NCI-H82 treated with DMSO at 0.1 percent for 48 hours (cell line): Measurements from ENCODE around the gene PAQR9.

ENCODE experiments used
- DNase-seq: peaks from one replicate; lab custom pipeline; 2025; ENCODE audit not compliant: unreplicated experiment; lab: John Stamatoyannopoulos, UW

The PAQR9 gene

DNA sequence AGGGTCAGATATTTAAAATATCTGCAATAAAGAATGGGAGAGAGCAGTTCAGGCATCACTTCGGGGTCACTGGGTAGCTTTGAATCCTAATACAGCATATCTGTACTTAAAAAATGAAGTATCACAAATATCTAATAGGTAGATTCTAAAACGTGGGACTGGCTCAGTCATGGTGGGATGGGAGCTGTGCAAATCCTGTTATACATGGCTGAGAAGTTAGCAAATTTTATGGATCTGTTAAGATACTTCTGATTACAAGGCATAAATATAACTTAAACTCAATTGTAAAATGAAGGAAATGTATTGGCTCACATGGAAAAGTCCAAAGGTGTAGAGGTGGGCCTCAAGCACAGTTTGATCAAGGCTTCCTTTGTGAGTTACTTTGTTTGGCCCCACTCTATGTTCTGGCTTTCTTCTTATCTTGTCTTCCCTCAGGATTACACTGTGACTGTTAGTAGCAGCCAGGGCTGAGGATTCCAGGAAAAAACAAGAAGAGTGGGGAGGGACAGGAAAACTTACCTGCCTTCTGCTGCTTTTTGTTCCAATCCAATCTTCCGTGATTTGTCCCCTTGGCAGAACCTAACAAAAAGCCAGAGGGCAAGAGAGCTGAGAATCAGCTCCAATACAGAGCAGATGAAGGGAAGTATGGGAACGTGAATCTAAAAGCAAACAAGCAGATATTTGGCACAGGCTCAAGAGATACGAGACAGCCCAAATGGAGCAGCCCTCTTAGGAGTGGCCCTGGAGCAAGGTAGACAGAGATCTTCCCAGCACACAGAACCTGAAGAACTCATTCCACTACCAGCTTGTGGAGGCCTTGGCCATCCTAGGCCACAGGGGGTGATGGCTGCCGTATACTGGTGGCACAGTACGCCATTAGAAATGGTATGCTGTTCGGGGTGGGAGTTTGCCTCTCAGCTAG lies 10.9 kb downstream of the PAQR9 start:
- DNase-seq: no peak

DNA sequence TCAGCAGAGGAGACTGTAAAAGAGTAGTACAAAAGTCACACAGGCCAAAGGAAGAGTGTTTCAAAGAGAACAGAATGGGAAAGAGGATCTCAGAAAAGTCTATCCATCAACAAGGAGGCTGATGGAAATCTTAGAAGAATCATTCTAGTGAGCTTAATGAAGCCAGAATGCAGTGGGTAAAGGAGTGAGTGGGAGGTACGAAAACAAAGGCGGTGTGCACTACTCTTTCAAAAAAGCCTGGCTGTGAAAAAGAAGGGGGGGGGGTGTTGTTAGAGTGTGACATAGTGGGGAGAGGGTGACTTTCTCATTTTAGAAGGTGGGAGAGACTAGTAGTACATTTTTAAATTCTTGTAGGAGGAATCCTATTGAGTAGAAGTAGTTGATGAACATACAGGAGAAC lies 11.7 kb downstream of the PAQR9 start:
- DNase-seq: no peak

DNA sequence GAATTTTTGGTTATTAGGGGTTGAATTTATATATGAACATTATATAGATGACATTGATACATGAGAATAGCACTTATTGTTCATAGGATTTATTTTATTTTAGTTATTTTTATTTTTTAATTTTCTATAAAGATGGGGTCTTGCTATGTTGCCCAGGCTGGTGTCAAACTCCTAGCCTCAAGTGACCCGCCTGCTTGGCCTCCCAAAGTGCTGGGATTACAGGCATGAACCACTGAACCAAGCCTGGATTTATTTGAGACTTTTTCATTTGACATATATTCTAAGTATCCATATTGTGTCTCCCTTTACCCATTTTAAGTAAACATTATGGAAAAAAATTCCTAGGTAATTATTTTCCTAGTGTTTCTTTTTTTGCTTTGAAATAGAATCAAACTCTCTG lies 12.5 kb downstream of the PAQR9 start:
- DNase-seq: no peak

DNA sequence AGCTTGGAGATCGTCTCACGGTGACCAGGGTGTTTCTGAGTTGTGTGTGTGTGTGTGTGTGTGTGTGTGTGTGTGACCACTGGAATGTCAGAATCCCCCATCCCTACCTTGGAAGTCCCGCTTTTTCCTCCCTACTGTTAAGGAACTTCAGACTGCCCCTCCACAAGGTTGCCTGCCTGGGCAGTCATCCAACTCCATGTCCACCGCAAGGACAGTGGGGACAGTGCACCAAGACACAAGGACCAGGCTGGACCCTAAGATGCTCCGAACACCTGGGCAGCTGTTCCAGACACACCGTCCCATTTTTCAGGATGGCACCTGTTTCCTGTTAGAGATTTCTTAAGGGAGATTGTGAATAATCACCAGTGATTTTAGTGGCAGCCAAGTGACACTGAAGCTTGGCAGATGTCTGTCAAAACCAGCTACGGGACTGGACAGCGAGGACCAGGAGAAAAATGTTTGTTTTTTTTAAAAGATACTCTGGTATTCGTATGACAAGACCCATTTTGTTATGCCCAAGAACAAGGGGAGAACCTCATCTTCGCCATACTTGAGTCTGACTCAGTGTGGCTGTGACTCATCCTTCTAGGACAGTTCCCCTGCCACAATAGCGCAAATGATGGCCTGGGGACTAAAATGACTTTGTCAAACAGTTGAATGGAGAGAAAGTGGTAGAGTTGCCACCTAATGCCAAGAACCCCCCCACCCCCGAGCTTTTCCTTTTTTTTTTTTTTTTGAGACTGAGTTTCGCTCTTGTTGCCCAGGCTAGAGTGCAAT lies 15.5 kb downstream of the PAQR9 start:
- DNase-seq: no peak

DNA sequence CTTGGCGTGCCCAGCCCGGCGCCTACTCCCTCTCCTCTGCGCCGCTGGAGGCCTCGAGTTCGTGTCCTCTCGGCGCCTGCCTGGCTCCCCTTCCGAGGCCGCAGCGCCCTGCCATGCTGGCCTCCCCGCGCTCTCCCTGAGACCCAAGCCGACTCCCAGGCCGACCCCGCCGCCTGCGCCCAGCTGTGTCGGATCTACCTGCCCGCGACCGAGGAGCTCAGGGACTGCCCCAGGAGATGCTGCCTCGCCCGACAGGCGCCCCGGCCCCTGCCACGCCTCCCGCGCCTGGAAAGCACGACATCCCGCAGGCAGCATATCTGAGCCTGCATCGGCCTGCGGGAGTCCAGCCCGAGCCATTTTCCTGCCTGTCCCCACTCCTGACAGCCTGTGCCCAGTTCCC lies 16.1 kb downstream of the PAQR9 start:
- DNase-seq: no peak

DNA sequence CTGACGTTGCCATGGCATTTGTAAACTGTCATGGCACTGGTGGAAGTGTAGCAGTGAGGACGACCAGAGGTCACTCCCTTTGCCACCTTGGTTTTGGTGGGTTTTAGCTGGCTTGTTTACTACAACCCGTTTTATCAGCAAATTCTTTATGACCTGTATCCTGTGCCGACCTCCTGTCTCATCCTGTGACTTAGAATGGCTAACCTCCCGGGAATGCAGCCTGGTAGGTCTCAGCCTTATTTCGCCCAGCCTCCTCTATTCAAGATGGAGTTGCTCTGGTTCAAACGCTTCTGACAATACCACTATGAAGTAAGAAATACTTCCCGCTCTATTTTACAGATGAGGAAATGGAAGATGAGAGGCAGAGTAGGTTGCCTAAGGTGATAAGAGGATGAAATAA lies 16.6 kb downstream of the PAQR9 start:
- DNase-seq: no peak

DNA sequence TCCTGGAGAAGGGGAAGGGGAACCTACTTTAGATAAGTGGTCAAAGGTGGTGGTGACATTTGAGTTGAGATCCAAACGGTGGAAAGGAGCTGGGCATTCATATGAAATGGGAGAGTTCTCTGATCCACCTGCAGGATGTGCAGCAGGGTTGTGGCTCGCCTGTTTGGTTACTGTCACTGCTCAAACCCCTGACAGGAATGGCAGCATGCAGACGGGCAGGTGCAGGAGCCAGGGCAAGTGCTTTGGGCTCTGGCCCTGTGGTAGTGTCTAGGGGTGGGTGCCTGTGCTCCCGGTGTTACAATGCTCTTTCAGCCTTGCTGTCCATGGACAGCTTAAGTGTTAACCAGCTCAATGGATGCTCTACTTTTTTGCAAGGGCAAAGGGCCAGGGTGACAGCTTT lies 18.5 kb downstream of the PAQR9 start:
- no peak for DNase-seq

DNA sequence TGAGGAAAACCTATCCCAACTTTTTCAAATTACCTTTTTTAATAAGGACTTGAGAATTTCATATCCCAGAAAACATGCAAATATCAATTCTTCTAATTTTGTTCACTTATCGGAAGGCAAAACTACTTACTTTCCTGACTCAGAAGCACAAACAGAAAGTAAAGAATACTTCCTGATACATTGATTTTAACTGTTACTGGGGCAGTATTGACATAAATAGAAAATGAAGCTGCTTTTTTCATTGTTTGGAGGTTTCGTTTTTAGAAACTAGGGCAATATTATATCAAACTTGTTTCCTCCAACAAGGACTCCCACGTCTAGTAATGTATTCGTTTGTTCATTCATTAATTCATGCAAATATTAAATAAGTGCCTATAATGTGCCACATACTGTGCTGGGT lies 19.1 kb downstream of the PAQR9 start:
- no peak for DNase-seq

DNA sequence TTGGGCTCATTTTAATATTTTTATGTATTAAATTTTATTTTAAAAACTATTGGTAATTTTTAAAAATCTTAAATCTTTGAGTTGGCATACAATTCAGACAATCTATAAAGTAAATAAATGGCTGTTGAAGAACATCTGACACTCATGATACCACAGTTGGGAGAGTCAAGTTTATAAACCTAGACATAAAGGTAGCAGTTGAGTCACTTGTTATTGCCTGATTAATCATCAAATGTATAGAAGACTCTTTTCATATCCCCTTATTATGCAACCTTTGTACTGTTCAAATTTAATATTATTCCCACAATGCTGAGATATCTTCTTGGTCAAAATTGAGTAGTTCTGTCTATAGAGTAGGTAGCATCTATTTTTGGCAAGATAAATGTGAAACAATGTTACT lies 19.6 kb downstream of the PAQR9 start:
- DNase-seq: no peak

DNA sequence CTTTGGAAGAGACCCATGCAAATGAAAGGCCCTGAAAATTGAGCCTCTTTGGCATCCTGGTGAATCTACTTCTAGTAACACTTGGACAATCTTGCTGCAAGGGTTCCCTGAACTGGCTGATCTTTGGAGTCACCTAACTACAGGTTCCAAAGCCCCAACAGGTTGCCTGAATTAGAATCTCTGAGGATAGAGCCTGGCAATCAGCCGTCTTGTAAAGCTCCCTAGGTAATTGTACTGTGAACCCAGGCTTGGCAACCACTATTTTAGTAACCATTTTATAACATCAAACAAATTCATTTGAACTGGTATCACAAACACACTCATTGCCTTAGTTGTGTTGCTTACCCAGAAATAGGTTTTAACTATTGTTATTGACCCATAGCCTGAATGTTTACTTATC lies 20.1 kb downstream of the PAQR9 start:
- DNase-seq: no peak

DNA sequence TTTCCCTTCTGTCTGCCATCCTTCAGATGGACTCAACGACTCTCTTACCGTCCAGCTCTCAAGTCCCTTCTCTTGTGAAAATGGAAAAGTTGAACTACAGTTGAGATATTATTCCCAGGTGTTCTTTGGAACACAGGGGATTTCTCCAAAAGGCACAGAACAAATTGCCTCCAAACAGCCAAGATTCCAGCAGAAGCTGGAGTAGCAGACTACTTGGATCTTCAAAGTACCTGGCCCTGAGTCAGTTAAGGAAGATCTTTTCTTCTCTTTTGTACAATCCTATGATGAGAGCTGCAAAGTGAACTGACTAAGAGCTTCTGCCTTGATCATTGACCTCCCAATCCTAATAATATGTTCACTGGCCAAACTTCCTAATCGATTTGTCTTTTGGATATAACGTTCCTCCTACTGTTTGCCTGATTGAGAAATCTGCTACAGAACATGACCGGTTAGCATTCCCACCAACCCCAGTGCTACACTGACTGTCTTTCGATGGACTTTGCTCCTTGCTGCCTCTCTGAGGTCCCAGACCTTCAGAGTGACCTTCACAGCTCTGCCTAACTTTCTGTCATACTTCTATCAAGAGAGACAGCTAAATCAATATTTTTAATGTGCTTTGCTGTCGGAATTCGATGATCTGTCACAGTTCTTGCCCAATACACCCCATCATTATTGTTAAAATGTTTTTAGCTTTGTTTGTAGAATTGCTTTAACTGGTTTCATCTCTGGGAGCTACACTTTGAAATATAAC lies 21.9 kb downstream of the PAQR9 start:
- DNase-seq: no peak

DNA sequence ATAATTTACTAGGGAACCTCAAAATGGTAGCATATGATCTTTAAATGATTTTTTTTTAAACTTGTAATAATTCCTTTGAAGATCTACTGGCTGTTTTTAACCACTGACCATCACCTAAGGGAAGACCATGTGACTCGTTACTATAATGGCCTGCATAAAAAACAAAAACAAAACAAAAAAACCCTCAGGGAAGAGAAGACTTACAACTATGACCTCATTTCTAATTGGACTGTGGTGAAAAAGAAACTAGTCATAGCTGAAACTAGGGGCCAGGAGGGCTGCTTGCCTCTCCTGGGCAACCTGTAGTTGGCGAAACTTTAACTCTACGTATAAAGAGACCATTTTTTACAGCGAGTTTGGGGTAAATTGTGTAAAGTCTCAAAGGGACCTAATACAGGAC lies 23.0 kb downstream of the PAQR9 start:
- no peak for DNase-seq

DNA sequence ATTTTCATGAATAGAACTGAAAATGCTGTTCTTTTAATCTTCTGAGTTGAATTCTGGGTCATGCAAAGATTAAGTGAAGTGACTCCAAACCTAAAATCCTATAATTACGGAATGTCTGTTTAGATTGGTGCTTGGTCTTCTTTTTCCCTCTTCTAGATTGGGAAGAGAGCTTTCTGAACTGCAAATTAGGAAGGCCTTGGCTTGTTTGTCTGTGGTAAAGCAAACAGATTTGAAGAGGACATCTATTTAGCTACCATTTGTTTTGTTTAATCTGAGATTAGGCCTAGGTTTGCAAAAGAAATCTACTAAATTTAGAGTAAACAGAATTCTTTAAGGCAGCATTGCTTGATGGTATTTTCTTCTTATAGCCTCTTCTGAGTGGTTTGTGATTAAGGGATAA lies 23.5 kb downstream of the PAQR9 start:
- DNase-seq: peak; percentile 84

DNA sequence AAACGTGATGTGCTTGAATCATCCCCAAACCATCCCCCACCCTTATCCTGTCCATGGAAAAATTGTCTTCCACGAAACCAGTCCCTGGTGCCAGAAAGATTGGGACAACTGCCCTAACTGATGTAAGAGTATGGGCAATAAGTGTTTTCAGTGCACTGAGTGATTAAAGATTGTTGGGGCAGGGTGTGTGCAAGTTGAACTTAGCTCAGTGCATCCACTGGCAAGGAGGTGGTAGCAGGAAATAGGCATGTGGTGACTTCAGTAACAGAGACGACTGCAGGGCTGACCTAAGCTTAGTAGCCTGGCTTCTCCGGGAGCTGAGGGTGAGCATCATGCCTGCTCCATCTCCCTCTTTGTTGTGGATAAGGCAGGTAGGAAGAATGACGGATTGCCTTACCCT lies 27.5 kb downstream of the PAQR9 start:
- DNase-seq: no peak

DNA sequence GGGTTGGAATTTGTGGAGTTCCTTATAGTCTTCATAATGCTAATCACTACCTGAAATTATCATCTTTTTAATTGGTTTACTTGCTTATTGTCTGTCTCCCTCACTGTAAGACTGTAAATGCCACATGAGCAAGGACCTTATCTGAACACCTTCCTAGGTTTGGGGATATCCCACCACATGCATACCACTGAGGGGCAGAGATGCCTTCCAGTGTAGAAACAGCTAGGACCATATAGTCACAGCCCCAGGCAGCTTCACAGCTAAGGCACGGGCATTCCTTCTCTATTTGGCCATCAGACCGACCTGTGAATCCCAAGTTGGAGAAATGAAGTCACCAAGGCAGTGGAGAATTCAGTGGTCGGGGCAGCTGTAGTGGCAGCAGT lies 28.6 kb downstream of the PAQR9 start:
- no peak for DNase-seq

DNA sequence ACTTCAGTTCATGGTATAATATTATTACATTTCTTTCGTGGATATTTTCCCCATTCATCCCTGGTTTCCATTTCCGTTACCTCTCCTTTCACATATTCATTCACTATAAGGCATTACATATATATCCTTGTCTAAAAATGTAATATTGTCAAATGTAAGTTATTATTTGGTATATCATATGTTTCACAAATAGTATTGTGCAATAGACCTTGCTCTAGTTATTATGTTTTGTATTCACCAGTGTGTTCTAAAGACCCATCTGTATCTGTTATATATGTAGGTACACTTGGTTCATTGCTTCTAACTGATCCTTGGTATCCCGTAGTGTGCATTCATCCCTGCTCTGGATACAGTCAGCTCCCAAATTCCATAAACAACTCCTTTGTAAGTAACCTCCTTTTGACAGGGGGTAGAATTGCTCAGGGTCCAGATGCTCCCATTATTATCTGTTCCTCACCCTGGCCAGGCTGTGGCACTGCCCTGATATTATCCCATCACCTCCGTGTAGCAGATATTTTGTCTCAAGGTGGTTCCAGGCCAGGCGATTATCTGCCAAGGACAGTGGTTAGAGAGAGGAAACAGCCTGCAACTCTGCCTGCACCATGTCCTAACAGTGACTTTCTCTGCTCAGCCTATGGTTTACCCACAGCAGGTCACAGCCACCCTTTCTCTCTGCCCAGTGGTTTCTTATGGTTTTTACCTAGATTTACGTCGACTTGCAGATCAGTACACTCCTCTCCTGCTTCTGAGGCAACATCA lies 29.2 kb downstream of the PAQR9 start:
- DNase-seq: no peak

DNA sequence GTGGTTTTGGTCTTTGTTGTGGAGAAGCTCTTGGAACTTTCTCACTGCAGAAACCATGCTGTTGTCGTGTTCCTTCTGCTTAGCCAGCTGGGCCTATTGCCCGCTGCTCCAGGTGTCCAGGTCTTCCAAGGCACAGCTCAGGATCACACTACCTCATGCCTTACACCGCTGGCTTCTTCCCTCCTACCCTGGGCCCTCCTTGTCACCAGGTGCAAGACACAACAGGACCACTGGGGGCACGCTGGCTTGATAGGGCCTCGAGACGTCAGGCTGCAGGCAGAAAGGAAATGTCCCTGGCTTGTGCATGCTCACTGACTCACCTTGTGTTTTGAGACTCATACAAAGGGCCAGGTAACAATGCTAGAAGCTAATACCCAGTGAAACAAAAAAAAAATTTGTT lies 32.3 kb downstream of the PAQR9 start:
- no peak for DNase-seq

DNA sequence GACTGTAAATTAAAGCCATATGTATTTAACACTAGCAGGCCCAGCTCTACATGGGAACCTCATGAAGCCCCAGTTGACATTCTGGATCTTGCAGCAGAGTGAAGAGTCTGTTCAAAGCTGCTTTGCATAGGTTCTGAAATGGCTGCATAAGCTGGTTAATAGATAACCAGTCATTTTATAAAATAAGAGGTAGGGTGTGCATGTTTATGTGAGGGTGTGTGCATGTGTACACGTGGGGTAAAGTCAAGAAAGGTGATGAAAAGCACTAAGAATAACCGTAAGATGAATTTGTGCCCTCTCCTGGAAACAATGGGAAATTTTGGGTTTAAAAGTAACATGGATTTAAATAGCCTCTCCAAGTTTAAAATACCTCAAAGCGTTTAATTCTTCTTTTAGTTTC lies 33.0 kb downstream of the PAQR9 start:
- no peak for DNase-seq

DNA sequence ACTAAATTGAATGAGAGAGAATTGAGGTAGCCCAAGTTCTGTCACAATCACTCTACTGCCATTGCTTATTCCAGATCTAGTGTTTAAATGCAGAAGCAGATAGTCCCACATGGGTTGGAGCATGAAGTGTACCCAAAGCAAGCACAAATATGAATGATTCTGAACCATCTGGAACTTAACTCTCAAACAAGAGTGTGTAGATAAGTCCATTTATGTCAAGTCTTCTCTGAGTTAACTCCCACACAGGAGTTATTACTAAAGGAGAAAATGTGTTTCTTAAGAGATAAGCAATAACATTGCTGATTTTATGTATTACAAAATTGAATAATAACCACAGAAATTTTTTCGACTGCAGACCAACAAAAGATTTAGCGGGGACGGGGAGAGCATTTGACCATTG lies 33.6 kb downstream of the PAQR9 start:
- DNase-seq: no peak

DNA sequence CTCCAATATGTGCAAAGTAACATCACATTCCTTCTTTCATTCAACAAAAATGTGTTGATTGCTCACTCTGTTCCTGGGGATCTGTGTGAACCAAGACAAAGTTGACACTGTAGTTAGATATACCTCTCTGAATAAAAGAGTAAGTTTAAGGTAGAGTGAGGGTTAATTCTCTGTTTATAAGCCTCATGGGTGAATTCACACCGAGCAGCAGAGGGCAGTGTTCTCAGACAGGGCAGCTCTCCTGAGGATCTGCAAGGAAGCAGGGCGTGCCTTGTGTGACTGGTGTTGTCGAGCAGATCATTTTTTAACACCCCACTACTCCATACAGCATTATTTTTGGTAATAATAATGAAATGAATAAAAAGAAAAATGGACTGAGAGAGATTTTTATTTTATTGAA lies 34.4 kb downstream of the PAQR9 start:
- DNase-seq: peak; percentile 71

DNA sequence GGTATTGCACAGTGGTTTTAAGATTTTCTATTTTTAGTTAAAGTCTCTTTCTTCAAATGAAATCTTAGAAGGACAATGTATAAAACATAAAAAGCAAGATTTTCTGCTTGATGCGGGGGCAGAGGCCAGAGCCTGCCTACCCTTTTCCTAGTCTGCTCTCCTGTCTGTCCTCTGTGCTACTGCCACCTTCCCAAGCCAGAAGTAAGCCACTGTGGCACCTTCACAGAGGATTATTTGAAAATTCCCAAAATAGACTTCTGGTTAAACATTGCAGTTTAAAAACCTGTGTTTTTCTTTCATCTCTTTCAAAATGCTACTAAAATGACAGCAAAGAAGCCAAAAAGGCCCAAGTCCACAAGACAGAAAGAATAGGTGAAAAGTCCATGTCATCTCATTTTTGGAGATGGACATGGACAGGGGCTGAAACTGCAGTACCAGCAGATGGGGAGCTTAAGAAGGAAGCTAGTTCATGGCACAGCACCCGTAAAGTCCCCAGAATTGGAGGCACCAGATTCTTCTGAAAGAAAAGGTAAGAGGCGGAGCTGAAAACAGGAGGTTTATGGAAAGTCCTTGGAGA lies 37.0 kb downstream of the PAQR9 start:
- DNase-seq: no peak
